ENCODE measurements around the gene CD2BP2.
"Not testable (repeated sequence)": the region's sequence is repeated elsewhere in the genome, so short reads cannot be mapped to it uniquely, and the experiment has no call there.

CD2BP2 gene

GRCh38 chr16:30397056-30397455 lies 41.9 kb upstream of the CD2BP2 start:
- DNase-seq (ENCODE audit: low read depth), result no peak
- TF ChIP-seq CTCF (IDR thresholded peaks at IDR 0.05; ENCODE audit: low read depth, low read length, missing control alignments), result no peak
- H3K4me3 ChIP-seq (ENCODE audit: low read depth, low read length), result no peak overlapping the region
- in situ Hi-C loops (cut with HindIII; ENCODE audit: low sequenced_read_pairs), result loop anchor here (10.0 kb wide), 1 partner anchor 322 kb away; the partner anchor contains the start of gene PPP4C

GRCh38 chr16:30396627-30397026 lies 41.5 kb upstream of the CD2BP2 start:
- in situ Hi-C loops (cut with HindIII; ENCODE audit: low sequenced_read_pairs), result loop anchor here (10.0 kb wide), 1 partner anchor 322 kb away; the partner anchor contains the start of gene PPP4C
- not testable (repeated sequence) for H3K4me3 ChIP-seq (ENCODE audit: low read depth, low read length); DNase-seq (ENCODE audit: low read depth)

- in situ Hi-C loops (cut with HindIII; ENCODE audit: low sequenced_read_pairs), result loop anchor here (10.0 kb wide), 1 partner anchor 321 kb away; the partner anchor contains the start of gene PPP4C
- peak overlapping the region; percentile 70 for H3K4me3 ChIP-seq (ENCODE audit: low read depth, low read length)
- no peak for DNase-seq (ENCODE audit: low read depth)
- TF ChIP-seq CTCF (IDR thresholded peaks at IDR 0.05; ENCODE audit: low read depth, low read length, missing control alignments), result no peak
Measured at GRCh38 chr16:30395992-30396585, 41.0 kb upstream of the CD2BP2 start.

GRCh38 chr16:30395155-30395991 lies 40.3 kb upstream of the CD2BP2 start, which contains the start of gene ZNF48:
Gene ZNF48, plus strand, starts transcription at chr16:30395420. Its CDS starts 375 bp downstream, at chr16:30395795.
- in situ Hi-C loops (cut with HindIII; ENCODE audit: low sequenced_read_pairs), result loop anchor here (10.0 kb wide), 1 partner anchor 321 kb away; the partner anchor contains the start of gene PPP4C
- peak within 1 kb of the TSS; percentile 70 for H3K4me3 ChIP-seq (ENCODE audit: low read depth, low read length)
- peak; percentile 9 for TF ChIP-seq CTCF (IDR thresholded peaks at IDR 0.05; ENCODE audit: low read depth, low read length, missing control alignments)
- DNase-seq (ENCODE audit: low read depth), result peak; percentile 77

- DNase-seq (ENCODE audit: low read depth), result no peak
- in situ Hi-C loops (cut with HindIII; ENCODE audit: low sequenced_read_pairs), result loop anchor here (10.0 kb wide), 1 partner anchor 320 kb away; the partner anchor contains the start of gene PPP4C
- no peak for TF ChIP-seq CTCF (IDR thresholded peaks at IDR 0.05; ENCODE audit: low read depth, low read length, missing control alignments)
Measured at GRCh38 chr16:30394592-30395154, 39.6 kb upstream of the CD2BP2 start.

GRCh38 chr16:30383521-30383920 lies 28.4 kb upstream of the CD2BP2 start:
- in situ Hi-C loops (cut with HindIII; ENCODE audit: low sequenced_read_pairs), result no loop called here
- DNase-seq (ENCODE audit: low read depth), result no peak
- TF ChIP-seq CTCF (IDR thresholded peaks at IDR 0.05; ENCODE audit: low read depth, low read length, missing control alignments), result no peak
- no peak overlapping the region for H3K4me3 ChIP-seq (ENCODE audit: low read depth, low read length)

More at GRCh38 chr16:30394592-30395154, 39.6 kb upstream of the CD2BP2 start:
- H3K4me3 ChIP-seq (ENCODE audit: low read depth, low read length), result peak overlapping the region; percentile 70

All from astrocyte of the cerebellum (primary cell).